ENCODE data around the gene HAAO.
A peak's percentile ranks its signal among the peaks of the same experiment; 100 is the strongest.
"Not testable (repeated sequence)": the region's sequence is repeated elsewhere in the genome, so short reads cannot be mapped to it uniquely, and the experiment has no call there.

The HAAO gene

DNA sequence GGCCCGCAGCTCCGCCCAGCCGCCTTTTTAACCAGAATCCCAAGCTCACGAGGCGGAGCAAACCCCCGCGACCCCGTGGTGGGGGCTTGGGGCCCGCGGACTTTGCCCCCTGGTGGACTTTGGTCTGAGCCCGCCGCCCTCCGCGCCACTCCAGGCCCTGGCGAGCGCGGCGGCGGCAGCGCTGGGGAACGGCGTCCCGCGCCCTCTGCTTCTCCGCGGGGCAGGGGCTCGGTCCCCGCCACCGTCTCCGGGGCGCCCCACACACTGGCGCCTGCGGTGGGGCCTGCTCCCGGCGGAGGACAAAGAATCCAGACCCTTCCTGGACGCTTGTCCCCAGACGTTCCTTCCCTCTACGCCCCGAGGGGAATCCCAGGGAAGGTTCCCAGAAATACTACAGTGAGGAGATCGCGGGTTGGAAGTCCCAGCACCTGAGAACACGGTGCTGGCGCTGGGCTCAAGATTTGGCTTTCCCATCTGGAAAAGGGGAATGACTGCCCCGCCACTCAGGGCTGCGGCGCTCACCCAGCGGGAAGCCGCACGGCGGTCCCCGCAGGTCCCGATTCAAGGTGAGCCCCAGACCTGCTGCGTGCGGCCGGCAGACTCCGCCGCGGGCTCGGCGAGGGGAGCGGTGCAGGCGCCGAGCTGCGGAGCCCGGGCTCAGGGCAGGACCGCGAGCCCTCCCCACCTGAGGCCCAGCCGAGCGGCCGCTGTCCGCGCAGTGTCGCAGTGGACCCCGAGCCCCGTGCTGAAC, at the start of gene HAAO:
TSS of gene HAAO (minus strand) at position 1 of the 751 bp plus-strand sequence. CDS start 47 bp downstream, outside the sequence.
- DNase-seq = no peak

DNA sequence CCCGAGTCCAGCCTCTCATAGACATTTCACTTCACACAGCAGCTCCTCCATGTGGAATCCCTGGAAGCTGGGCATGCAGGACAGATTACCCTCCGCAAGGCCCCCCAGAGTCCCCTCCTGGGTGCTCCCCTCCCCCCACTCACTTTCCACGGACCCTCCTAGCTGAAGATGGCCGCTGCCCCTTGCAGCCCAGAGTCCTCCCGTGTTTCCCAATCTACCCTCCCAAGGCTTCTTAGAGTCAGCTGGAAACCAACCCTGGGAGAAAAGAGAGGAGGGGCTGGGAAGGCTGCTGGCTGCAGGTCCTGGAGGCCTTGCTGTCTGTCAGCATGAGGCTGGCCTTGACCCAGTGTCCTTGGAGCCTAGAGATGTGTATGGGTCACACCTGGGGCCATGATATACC, 49.0 kb upstream of the HAAO start:
- no peak for DNase-seq

DNA sequence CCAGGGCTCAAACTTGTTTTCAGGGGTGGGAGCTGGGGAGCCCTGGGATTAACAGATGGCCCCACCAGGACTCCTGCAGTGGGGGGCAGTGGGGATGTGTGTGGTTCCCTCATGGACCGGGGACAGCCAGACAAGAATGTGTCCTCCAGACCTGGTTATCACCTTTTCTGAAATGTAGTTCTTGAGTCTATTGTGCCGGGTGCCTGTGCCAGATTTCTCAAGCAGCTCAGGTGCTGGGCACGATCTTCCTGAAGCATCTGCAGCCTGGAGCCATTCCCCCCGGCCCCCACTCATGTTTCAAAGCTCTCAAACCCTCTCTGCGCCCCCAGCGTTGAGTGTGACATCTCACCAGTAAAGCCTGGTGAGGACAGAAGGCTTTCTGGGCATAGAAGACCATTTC, 48.4 kb upstream of the HAAO start:
- no peak for DNase-seq

DNA sequence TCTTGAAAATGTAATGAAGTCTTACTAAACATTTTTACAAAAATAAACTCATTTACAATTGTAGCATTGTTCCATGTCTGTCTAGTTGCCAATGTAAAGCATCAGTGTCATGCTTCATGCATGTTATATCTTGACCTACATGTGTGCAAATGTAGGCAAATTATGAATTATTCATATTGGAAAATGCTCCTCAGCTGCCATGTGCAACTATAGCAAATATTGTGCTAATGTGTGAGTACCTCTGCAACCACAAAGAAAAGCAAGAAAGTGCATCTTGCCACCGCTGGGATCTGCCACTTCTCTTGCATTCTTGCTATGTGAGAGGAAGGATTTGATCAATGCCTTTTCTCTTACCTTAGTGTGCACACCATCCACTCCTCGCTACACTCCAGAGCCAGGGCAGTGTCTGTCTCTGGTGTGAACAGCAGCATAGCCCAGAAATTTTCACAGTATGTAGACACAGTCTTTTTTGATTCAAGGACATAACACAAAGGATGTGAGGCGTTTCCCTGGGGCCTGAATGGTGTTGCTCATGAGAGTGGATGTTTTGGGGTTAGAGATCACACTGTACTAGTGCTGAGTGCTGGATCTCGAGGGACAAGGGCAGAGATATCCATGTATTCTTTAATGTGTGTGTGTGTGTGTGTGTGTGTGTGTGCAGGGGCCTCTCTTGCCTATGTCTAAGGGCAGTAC, 47.6 kb upstream of the HAAO start:
- no peak for DNase-seq

DNA sequence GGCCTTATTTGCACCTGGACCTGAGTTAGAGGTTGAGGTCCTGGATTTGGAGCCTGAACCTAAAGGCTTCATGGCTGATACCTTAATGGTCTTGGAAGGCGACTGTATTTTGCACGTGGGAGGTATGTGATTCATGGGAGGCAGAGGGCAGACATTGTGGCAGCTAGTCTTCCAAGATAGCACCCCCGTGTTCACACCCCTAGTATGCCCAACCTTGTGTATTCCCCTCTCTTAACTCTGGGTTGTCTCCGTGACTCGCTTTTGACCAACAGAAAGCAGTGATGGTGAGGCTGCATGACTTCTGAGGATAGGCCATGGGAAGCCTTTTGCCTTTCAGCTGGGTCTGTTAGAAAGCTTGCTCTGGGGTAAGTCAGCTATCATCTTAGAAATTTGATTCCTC, 45.8 kb upstream of the HAAO start:
- no peak for DNase-seq

DNA sequence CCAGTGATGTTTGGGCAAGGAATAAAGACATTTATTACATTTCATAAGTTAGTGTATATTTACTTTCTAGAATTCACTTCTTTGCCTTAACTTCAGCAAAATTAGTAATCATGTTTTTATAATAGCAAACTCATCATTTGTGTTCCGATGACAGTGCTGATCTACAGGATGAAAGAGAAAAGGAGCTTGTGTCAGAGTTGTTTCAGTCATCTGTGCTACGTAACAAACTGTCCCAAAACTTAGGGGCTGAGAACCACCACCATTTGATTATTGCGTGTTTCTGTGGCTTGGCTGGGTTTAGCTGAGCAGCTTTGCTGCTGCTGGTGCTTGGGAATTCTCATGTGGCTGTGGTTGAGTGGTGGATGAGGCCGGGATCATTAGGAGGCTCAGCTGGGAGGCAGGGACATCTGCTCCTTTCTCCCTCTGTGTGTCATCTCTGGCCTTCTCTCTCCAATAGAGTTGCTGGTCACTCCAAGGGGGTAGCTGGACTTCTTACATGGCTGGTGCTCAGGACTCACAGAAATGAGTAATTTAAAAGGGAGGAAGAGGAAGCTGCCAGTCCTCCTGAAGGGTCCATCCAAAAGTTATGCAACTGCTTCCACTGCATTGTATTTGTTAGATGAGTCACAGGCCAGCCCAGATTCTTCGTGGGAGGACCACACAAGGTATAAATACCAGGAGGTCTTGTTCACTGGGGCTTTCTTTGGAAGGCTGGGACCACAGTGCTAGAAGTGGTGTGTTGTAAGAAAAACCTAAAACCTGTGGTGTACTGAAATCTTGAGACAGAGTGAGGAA, 43.4 kb upstream of the HAAO start:
- no peak for DNase-seq

DNA sequence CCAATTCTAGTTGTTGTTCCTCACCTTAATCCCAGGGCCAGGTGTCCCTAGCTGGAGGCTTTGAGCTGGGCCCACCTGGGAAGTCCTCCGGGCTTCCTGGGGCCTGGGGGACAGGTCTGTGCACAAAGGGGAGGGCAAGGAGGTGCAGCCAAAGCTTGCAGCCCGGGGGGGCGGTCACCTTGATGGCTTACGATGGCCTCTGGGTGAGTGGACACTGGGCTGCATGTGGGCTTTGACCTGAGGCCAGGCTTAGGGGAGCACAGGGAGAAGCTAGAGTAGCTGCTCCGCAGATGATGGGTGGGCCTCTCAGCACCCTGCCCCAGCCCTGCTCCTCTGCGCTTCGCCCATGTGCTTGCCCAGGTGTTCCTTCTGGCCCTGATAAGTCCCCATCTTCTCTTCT, 41.8 kb upstream of the HAAO start:
- DNase-seq = no peak

DNA sequence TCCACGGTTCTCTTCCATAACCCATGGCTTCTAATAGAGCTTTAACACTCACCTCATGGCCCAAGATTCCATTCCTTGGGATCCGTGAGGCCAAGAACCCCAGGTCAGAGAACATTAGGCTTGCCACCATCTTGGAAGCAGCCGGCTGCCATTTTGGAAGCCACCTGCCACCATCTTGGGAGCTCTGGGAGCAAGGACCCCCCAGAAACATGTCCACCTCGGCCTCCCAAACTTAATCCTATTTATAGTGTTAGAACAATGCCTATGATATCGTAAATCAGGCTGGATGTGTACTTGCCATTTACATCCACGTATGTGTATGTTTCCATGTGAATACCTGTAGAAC, 39.9 kb upstream of the HAAO start:
- DNase-seq = no peak

DNA sequence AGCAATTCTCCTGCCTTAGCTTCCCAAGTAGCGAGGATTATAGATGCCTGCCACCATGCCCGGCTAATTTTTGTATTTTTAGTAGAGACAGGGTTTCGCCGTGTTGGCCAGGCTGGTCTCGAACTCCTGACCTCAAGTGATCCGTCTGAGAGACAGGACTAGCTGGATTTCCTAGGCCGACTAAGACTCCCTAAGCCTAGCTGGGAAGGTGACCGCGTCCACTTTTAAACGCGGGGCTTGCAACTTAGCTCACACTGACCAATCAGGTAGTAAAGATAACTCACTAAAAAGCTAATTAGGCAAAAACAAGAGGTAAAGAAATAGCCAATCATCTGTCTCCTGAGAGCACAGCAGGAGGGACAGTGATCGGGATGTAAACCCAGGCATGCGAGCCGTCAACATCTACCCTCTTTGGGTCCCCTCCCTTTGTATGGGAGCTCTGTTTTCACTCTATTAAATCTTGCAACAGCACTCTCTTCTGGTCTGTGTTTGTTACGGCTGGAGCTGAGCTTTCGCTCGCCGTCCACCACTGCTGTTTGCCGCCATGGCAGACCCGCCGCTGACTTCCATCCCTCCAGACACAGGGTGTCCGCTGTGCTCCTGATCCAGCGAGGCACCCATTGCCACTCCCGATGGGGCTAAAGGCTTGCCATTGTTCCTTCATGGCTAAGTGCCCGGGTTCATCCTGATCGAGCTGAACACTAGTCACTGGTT, 39.3 kb upstream of the HAAO start:
- DNase-seq = not testable (repeated sequence)

DNA sequence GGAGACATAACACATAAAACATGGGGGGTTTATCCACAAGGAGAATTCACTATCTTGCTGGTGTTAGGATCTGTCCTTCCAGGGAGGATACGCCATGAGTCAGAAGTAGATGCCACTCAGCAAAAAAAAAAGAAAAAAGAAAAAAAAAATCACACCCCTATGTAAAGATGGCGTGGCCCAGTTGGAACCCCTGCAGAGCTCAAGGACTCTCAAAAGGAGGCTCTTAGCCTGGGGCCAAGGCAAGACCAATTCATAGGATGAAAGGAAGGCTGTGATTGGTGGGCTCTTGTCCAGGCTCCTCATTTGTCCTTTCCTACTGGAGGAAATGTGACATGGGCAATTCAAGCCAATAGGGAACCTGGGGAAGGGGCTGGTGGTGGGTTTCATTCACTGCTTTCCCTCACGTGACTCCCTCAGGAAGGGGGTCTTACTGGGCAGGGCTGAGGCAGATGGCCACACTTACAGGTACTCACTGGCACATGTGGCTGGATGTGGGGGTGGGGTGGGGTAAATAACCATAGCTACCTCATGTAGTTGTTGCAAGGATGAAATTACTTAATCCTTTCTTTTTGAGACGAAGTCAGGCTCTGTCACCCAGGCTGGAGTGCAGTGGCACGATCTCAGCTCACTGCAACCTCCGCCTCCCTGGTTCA, 38.7 kb upstream of the HAAO start:
- DNase-seq = no peak

DNA sequence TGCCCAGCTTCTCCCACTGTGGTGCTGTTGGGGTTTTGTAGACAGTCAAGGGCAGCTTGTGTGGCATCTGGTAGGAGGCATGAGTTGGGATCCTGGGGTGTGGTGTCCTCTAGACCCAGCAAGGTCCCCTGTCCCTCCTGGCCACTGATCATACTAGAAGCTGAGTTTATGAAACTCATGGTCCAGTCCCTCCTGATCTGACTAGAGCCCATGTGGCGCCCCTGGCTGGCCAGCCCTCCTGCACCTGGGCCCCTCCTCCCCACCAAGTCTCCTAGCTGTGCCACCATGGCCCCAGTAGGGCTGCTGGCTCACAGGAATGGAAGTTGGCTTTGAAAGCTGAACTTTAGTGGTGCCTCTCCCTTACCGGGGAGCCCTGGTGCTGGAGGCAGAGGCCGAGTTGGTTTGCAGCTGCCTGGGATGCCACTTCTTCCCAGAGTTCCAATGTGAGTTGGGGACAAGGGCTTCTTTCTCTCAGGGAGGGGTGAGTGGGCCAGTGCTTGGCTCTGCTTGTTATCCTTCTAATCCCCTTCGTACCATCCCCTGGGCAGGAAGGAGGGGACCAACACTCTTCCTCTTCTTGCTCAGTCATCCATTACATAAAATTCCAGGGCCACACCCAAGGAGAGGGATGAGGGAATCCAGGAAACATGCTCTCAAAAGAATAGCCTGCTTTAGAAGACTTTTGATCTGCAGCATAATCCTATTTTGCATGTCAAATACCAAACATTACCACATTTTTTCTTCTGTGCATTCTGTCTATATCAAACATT, 37.5 kb upstream of the HAAO start:
- DNase-seq = no peak

DNA sequence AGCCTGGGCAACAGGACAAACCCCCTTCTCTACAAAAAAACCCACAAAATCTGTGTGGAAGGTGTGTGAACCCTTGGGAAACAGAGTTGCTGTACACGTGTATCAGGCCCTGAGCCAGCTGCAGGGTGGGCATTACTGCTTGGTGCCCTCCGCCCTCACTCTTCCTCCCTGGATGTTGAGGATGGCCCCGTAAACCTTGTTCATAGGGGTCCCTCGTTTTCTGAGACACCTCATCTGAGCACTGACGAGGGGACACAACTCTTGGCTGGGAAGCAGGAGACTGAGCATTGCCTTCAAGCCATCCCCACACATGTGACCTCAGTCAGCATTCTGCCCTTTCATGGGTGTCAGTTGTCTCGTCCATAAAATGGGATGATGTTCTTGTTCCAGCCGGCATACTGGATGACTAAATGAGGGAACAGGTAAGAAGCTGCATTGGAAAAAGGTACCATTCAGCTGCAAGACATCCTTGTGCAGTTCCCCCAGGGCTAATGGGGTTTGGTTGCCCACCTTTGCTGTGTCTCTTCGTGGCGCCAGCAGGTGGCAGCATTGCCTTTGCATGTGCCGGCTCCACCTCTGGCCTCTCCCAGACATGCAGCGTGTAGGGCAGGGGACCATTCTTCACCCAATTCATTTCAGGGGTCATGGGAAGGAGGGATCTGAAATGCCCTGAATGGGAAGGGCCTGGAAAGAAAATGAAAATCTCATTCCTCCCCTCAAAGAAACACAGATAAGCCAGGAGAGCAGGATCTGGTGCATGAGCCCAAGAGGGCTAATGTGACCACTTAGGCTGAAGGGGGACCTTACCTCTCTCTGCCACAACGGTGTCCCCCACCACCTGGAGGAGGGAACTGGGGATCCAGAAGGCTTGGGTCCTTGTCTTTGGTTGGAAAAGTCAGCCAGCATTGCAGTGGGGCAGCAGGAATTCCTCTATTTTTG, 36.4 kb upstream of the HAAO start:
- peak; percentile 17 for DNase-seq

DNA sequence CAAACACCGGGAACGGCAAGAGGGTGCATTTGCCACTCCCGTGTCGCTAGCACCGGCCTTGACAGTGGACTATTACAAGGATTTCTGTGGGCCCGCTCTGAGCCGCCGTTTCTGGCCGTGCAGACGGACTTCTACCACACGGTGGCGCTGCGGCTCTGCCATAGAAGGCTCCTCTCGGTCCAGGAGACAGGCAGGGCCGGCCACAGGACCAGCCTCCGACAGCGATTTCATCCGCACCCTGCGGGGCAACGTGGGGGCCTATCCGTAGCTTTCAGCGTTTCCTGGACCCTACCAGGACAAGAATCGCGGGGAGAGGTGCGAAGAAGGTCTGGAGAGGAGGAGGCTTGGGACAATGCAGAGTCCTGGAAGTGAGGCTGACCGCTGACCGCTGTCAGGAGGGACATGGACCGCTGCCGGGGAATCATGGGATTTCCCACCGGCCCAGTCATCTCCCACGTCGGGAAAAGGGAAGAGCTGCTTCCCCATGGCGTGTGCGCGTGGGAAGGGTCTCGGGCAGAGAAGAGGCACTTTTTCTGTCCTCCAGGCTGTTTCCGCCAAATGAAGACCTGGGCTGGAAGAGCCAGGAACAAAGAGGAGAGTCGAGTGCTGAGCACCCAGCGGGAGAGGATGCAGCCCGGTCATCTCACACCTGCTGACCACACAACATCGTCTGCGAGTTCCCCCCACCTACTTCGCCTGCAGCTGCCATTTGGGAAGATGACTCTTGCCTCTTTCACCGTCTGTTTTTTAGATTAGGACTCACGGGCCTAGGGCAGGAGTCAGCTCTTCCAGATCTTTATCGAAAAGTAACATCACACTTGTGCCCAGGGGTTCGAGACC, 35.5 kb upstream of the HAAO start:
- DNase-seq = peak; percentile 39

DNA sequence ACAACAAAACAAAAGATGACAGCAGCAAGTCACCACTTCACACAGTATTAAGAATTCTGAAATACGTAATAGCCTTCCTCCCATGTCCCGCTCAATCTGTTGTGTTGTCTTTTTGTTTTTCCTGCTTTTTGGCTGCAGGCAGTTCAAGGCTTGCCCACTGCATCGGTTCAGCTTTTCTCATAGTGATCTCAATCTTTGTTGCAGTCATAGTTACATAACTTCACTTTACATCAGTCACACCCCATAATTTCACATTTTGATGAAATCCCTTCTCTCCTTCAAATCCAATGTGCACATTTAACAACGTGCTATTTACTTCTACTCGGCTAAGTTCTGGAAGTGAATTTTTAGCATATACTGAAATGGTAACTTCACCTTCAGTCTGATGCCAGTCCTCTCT, 33.8 kb upstream of the HAAO start:
- DNase-seq = no peak

DNA sequence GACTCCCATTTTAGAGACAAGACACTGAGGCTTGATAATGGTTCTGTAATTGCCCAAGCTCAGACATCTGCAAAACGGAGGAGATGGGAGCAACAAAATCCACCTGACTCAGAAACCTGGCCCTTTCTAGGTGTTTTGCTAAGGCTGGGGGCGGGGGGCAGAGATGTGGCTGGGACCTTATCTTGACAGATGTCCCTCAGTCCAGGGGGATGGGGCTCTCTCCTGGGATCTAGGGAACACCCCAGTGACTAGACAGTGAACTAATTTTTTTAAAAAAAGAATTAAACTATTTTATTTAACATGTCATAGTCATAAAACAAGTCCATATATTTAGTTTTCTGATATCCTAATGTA, 32.0 kb upstream of the HAAO start:
- no peak for DNase-seq

DNA sequence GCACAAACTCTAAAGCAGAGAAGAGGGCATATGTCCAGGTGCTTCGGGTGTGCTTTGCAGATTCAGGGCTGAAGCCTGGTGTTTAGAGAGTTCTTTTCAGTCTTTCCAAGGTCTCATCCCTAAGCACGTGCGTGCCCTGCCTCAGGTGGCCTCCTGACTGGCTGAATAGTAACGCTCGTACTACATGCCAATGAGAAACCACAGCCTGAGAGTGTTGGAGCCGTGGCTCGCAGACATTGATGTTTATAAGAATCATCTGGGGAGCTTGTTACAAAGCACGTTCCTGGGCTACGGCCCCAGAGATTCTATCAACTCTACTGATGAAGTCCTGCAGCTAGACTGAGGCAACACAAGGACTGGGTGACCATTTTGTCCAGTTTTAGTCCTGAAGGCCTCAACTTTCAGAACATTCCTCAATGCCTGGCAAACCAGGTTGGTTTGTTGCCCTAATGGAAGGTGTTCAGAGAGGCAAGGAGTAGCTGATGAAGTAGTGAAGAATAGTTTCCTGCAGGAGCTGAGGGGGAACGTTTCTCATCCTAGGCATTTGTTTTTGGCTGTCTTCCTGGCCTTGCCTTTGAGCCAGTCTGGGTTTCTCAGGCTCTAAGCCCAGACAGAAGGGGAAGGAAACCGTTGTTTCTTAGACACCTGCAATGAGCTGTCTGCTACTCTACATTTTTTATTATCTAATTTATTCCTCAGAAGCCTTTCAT, 31.5 kb upstream of the HAAO start:
- DNase-seq = no peak

DNA sequence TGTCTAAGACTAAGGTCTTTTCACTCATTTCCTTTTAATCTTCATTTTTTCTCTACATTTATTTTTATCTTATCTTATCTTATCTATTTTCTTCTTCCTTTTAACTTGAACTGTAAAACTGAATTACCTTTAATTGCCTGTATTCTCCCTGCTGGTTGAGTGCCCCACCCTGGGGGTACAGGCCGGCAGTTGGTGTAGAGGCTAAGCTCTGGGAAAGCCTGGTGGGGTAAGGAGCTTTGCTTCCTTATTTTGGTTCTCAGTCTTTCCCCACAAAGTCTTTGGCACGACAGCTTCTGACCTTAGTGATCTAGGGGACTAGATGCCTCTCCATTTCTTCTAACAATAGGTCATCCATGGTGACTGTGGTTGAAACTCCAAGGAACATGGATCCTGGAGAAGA, 26.8 kb upstream of the HAAO start:
- DNase-seq = no peak

DNA sequence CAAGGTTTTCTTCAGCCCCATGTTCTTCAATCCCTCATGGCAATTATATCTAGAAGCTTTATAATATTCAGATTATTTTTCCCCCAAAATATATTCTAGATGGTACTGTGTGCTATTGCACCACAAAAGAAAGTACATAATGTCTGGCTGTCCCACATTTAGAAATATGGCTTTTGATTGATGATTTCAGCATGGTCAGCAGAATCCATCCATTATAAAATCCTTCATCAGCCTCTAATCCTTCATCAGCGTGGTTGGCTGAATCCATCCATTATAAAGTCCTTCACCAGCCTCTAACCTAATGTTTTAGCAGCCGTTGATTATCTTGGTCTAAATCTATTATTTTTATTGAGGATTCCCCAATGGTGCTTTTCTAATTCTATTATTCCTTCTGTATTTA, 23.3 kb upstream of the HAAO start:
- no peak for DNase-seq

DNA sequence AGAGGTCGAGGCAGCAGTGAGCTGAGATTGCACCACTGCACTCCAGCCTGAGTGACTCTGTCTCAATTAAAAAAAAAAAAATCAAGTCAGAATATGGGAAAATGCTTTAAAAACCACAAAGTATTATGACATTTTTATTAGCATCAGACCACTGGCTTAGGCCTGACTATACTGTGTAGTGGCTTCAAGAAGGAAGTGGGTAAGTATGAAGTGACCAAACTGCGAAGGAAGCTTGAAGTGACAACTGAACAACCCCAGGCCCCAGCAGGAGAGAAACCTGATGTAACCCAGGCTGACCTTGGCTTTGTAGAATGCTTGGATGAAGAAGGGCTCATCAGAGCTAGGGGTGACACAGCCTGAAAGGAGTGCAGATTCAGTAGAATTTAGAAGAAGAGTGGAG, 21.4 kb upstream of the HAAO start:
- no peak for DNase-seq

All from NCI-H748 treated with DMSO at 0.1 percent for 48 hours (cell line).